K562 (cell line): ENCODE data around the gene KIAA0513. TPM values are rescaled to one million over a fixed set of nuclear protein-coding genes. Genes with fewer than 3 reads are reported as not detected.

Experiments used
- CEBPG ChIP-seq, 3 experiments: fragments of 200-800 bp in 1 of 3; sonication (Bioruptor generic) in 1 of 3; sonication (generic) in 1 of 3; formaldehyde crosslinking in 1 of 3; IDR thresholded peaks in 2 of 3; conservative IDR thresholded peaks in 1 of 3; 2 replicates each; pipeline versions ENCODE4 v1.6.1 to v1.8.0; 2016 to 2022; ENCODE audit warnings: missing compliant biosample characterization in 2 of 3, missing genetic modification characterization in 2 of 3, mild to moderate bottlenecking in 1 of 3, missing genetic modification reagents in 1 of 3
- MAX ChIP-seq: sonication (generic); formaldehyde crosslinking; IDR thresholded peaks from 2 replicates; pipeline ENCODE4 v1.9.0; 2022; ENCODE audit warnings: mild to moderate bottlenecking, missing genetic modification reagents
- REST ChIP-seq, 2 experiments: fragments of 450-650 bp; formaldehyde crosslinking in 1 of 2; IDR thresholded peaks; 2 replicates each; pipeline versions ENCODE4 v1.4.0 to v1.6.1; 2014 to 2020; ENCODE audit warnings: mild to moderate bottlenecking in 2 of 2, borderline replicate concordance in 1 of 2, low read depth in 1 of 2
- polyA plus RNA-seq, 8 experiments: library from polyadenylated mRNA; depleted of rRNA in 4 of 8; stranded (reverse) in 5 of 8; unstranded in 3 of 8; fragments of >200 nt; fragmentation: Nextera tagmentation in 2 of 8; fragmentation: Illumina TruSeq in 1 of 8; extraction: Ambion mirVana in 2 of 8; extraction: Trizol in 1 of 8; gene quantifications; 2 replicates each; pipeline versions ENCODE4 v1.2.1 to v1.2.3, GENCODE V29; 2011 to 2014; ENCODE audit warnings: inconsistent platforms in 1 of 8, missing spikeins in 1 of 8
- total RNA-seq, 7 experiments: library from RNA; depleted of rRNA in 6 of 7; stranded (reverse); fragments of >200 nt in 6 of 7; fragmentation: Illumina TruSeq in 2 of 7; extraction: Trizol in 2 of 7; gene quantifications; 2 replicates each; pipeline versions ENCODE4 v1.2.1 to v1.2.3, GENCODE V29; 2011 to 2021; ENCODE audit warnings: low replicate concordance in 1 of 7
- TF ChIP-seq, protein P1 (sequence below): sonication (generic); formaldehyde crosslinking; IDR thresholded peaks from 2 replicates; pipeline ENCODE4 v1.9.0; 2022; ENCODE audit warnings: mild to moderate bottlenecking, missing genetic modification reagents

Gene KIAA0513
- total and polyA plus RNA-seq, 9 of the 15 experiments (the other 6 are each of a cell fraction or from before 2014, with no cell fraction given) = 0.18 to 13.7 (median 10.2) TPM

GRCh38 chr16:85036236-85037049 lies 8.8 kb downstream of the KIAA0513 start (continued):
- TF ChIP-seq REST (IDR thresholded peaks at IDR 0.05; ENCODE audit: borderline replicate concordance) = peak; percentile 66
- no peak for TF ChIP-seq REST (CRISPR knock-in tag; IDR thresholded peaks at IDR 0.05; ENCODE audit: low read depth)
- TF ChIP-seq CEBPG (CRISPR knock-in tag; IDR thresholded peaks at IDR 0.05) = no peak
- TF ChIP-seq CEBPG (tag; conservative IDR thresholded peaks at IDR 0.05 in 1 of 2, IDR thresholded peaks at IDR 0.05 in 1 of 2) = peak in 1 of 2 experiments; percentile 43; a peak in 2 of 4 replicates
- TF ChIP-seq, protein P1, sequence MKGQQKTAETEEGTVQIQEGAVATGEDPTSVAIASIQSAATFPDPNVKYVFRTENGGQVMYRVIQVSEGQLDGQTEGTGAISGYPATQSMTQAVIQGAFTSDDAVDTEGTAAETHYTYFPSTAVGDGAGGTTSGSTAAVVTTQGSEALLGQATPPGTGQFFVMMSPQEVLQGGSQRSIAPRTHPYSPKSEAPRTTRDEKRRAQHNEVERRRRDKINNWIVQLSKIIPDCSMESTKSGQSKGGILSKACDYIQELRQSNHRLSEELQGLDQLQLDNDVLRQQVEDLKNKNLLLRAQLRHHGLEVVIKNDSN (CRISPR knock-in tag) = 0 out of 2 replicates have a peak, but pooled peaks have one; percentile 21
- TF ChIP-seq MAX (CRISPR knock-in tag) = peak; percentile 43; the same call in 1 of the 2 replicates
- TF ChIP-seq, all 486 proteins: peak for 9
